Fibroblast of skin of left quadriceps (primary cell): ENCODE measurements around the gene SLC12A8.

Experiments
- DNase-seq, 2 experiments: peaks; one replicate each; pipeline ENCODE4 v3.0.0-alpha.2; 2013; ENCODE audit warnings: low read depth in 2 of 2

Gene SLC12A8

GRCh38 chr3:125187599-125187910 lies 25.0 kb downstream of the SLC12A8 start:
- DNase-seq: no peak

- no peak for DNase-seq
These were observed 25.5 kb downstream of the SLC12A8 start for GRCh38 chr3:125186800-125187598.

GRCh38 chr3:125186261-125186787 lies 26.2 kb downstream of the SLC12A8 start:
- DNase-seq: no peak

- no peak for DNase-seq
These were observed 26.7 kb downstream of the SLC12A8 start for GRCh38 chr3:125185805-125186204.

- DNase-seq: no peak
These were observed 32.7 kb downstream of the SLC12A8 start for GRCh38 chr3:125179884-125180240.

GRCh38 chr3:125179143-125179883 lies 33.2 kb downstream of the SLC12A8 start:
- no peak for DNase-seq

- DNase-seq: no peak
These were observed 34.8 kb downstream of the SLC12A8 start for GRCh38 chr3:125177746-125178145.

GRCh38 chr3:125175295-125176078 lies 37.1 kb downstream of the SLC12A8 start:
- no peak for DNase-seq

- DNase-seq: no peak
These were observed 40.2 kb downstream of the SLC12A8 start for GRCh38 chr3:125172346-125172745.

GRCh38 chr3:125168711-125169393 lies 43.7 kb downstream of the SLC12A8 start:
- peak; percentile 50 to 52 for DNase-seq

GRCh38 chr3:125166599-125167136 lies 45.9 kb downstream of the SLC12A8 start:
- DNase-seq: peak; percentile 82 to 84

GRCh38 chr3:125165948-125166553 lies 46.5 kb downstream of the SLC12A8 start:
- no peak for DNase-seq

GRCh38 chr3:125165189-125165947 lies 47.2 kb downstream of the SLC12A8 start:
- DNase-seq: no peak

GRCh38 chr3:125163739-125164601 lies 48.6 kb downstream of the SLC12A8 start:
- DNase-seq: no peak

- no peak for DNase-seq
These were observed 50.8 kb downstream of the SLC12A8 start for GRCh38 chr3:125161607-125162219.

GRCh38 chr3:125160606-125161371 lies 51.8 kb downstream of the SLC12A8 start:
- DNase-seq: peak; percentile 68 to 74

GRCh38 chr3:125157183-125157582 lies 55.4 kb downstream of the SLC12A8 start:
- no peak for DNase-seq

- DNase-seq: no peak
These were observed 56.1 kb downstream of the SLC12A8 start for GRCh38 chr3:125156456-125156855.
